Endothelial cell of umbilical vein (primary cell): ENCODE results near the gene ZNF462.

Experiments used
- CTCF ChIP-seq, 2 donors: IDR thresholded peaks; 1 replicate in 1 of 2; 2 replicates in 1 of 2; pipeline ENCODE4 v1.5.1; 2011; ENCODE audit warnings: low read length in 2 of 2, mild to moderate bottlenecking in 2 of 2, moderate library complexity in 2 of 2, control low read depth in 1 of 2, inconsistent platforms in 1 of 2, low read depth in 1 of 2; ENCODE audit not compliant: insufficient read depth in 1 of 2; ENCODE audit errors: extremely low read depth in 1 of 2
- EZH2 ChIP-seq: IDR thresholded peaks from 2 replicates; pipeline ENCODE4 v1.6.1; 2012; ENCODE audit warnings: borderline replicate concordance, low read depth, mild to moderate bottlenecking, moderate library complexity, low read length, inconsistent platforms; ENCODE audit not compliant: severe bottlenecking
- FOS ChIP-seq: IDR thresholded peaks from 2 replicates; pipeline ENCODE4 v1.6.1; 2011; ENCODE audit warnings: mild to moderate bottlenecking, low read length, moderate library complexity, borderline replicate concordance; ENCODE audit not compliant: insufficient read depth
- MAX ChIP-seq: IDR thresholded peaks from 2 replicates; pipeline ENCODE4 v1.6.1; 2011; ENCODE audit not compliant: insufficient read depth, insufficient read length
- POLR2A ChIP-seq: IDR thresholded peaks from 2 replicates; pipeline ENCODE4 v1.6.1; 2012; ENCODE audit warnings: low read depth, mild to moderate bottlenecking, control low read depth, low read length
- POLR2AphosphoS5 ChIP-seq: IDR thresholded peaks from 2 replicates; pipeline ENCODE4 v1.6.1; 2012; ENCODE audit warnings: low read depth, mild to moderate bottlenecking, control low read depth, low read length, moderate library complexity; ENCODE audit not compliant: insufficient read depth

- TF ChIP-seq POLR2A (no peak), CTCF (IDR thresholded peaks at IDR 0.05; ENCODE audit: extremely low read depth in 1 of 2, insufficient read depth in 1 of 2, low read depth in 1 of 2, low read length in 2 of 2) (no peak), MAX (no peak), EZH2 (no peak), POLR2AphosphoS5 (no peak), FOS (no peak)
Observed at GRCh38 chr9:106931466-106931865, 68.5 kb downstream of the ZNF462 start.
